ENCODE measurements around the gene LTC4S.

DNA sequence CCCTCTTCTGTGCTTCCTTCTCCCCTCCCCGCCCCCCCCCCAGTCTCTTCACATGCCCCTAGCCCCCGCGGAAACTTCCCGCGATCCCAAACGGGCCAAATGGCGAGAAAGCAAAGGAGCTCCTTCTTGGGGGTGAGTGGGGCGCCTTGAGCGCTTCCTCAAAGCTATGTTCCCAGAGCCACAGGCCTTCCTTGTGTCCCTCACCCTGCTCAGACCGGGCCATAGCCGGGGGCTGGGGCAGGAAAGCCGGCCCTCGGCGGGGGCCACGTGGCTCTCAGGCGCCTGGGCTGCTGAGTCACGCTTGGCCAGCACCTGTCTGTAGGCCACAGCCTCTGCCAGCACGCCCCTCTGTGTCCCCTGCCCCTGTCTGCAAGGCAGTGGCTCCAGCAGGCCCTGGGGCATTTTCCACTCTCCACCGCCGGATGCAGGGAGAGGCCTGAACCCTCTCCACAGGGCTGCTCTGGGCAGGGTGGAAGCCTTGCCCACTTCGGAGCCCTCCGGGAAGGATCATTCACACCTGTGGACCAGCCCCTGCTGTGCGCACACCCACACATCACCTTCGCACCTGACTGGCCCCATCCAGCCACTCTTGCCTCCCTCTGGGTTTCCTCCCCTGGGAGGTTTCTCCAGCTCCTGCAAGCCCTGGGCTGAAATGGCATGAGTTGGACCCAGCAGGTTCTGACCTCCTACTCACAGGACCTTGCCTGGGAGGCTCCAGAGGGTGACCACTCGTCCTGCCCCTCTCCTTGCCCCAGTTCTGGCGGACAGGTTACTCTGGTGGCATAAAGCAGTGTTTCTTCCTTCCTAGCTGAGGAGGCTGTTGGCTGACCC lies 25.7 kb downstream of the LTC4S start:
- TF ChIP-seq, protein P1, sequence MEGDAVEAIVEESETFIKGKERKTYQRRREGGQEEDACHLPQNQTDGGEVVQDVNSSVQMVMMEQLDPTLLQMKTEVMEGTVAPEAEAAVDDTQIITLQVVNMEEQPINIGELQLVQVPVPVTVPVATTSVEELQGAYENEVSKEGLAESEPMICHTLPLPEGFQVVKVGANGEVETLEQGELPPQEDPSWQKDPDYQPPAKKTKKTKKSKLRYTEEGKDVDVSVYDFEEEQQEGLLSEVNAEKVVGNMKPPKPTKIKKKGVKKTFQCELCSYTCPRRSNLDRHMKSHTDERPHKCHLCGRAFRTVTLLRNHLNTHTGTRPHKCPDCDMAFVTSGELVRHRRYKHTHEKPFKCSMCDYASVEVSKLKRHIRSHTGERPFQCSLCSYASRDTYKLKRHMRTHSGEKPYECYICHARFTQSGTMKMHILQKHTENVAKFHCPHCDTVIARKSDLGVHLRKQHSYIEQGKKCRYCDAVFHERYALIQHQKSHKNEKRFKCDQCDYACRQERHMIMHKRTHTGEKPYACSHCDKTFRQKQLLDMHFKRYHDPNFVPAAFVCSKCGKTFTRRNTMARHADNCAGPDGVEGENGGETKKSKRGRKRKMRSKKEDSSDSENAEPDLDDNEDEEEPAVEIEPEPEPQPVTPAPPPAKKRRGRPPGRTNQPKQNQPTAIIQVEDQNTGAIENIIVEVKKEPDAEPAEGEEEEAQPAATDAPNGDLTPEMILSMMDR (IDR thresholded peaks at IDR 0.05) = no peak
- TF ChIP-seq POLR2AphosphoS2 (conservative IDR thresholded peaks at IDR 0.05; ENCODE audit: low read length) = no peak
- TF ChIP-seq, protein P2, sequence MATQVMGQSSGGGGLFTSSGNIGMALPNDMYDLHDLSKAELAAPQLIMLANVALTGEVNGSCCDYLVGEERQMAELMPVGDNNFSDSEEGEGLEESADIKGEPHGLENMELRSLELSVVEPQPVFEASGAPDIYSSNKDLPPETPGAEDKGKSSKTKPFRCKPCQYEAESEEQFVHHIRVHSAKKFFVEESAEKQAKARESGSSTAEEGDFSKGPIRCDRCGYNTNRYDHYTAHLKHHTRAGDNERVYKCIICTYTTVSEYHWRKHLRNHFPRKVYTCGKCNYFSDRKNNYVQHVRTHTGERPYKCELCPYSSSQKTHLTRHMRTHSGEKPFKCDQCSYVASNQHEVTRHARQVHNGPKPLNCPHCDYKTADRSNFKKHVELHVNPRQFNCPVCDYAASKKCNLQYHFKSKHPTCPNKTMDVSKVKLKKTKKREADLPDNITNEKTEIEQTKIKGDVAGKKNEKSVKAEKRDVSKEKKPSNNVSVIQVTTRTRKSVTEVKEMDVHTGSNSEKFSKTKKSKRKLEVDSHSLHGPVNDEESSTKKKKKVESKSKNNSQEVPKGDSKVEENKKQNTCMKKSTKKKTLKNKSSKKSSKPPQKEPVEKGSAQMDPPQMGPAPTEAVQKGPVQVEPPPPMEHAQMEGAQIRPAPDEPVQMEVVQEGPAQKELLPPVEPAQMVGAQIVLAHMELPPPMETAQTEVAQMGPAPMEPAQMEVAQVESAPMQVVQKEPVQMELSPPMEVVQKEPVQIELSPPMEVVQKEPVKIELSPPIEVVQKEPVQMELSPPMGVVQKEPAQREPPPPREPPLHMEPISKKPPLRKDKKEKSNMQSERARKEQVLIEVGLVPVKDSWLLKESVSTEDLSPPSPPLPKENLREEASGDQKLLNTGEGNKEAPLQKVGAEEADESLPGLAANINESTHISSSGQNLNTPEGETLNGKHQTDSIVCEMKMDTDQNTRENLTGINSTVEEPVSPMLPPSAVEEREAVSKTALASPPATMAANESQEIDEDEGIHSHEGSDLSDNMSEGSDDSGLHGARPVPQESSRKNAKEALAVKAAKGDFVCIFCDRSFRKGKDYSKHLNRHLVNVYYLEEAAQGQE (IDR thresholded peaks at IDR 0.05) = no peak
